ENCODE measurements around the gene TPM2. TPM values are rescaled to one million over a fixed set of nuclear protein-coding genes. Genes with fewer than 3 reads are reported as not detected.

TPM2 gene
- total RNA-seq, 2 experiments from 2014 or later, result 63.1 to 63.5 TPM

DNA sequence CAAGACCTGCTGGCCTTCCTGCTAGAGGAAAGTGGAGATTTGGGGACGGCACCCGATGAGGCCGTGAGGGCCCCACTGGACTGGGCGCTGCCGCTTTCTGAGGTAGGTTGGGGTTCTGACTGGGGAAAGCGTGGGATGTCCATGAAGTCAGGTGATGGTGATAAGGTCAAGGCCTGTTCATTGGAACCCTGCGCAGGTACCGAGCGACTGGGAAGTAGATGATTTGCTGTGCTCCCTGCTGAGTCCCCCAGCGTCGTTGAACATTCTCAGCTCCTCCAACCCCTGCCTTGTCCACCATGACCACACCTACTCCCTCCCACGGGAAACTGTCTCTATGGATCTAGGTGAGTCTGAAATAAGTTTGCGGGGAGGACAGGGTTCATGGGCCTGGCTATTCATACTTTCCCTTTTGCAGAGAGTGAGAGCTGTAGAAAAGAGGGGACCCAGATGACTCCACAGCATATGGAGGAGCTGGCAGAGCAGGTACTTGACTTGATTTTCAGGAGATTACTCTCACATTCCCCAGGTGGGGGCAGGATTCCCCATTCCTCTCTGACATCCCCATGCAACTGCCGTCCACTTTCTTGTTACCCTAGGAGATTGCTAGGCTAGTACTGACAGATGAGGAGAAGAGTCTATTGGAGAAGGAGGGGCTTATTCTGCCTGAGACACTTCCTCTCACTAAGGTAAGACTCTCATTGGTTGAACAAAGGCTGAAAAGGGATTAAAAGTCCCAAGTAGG lies 43.2 kb upstream of the TPM2 start:
- ChIA-PET CTCF (interaction anchor here (0.6 to 4.9 kb wide), 14 partner anchors 15 to 636 kb away, joined by 3 to 40 read pairs (median 6); partner anchors contain the start of genes CCDC107, GBA2, PIGO and RGP1), POLR2A (interaction anchor here (0.6 to 3.9 kb wide), 24 partner anchors 8 to 1086 kb away, joined by 3 to 84 read pairs (median 9); partner anchors contain the start of genes ARHGEF39, CCDC107, CLTA and GALT)
- intact Hi-C loops (cut with DNase I, micrococcal nuclease), result loop anchor here (1.0 to 10.0 kb wide), 13 partner anchors 16 to 1032 kb away; partner anchors contain the start of genes GBA2 (in 2 of the 2), RGP1 (in 2 of the 2), ATOSB (in 1 of the 2) and DNAJB5 (in 1 of the 2)
- Histone ChIP-seq H3K27me3 (ENCODE audit: control insufficient read depth in 1 of 2, insufficient read depth in 2 of 2, low read length in 2 of 2) (no peaks in the 10 kb centered on the region), H3K9me3 (ENCODE audit: control insufficient read depth in 1 of 2, insufficient read depth in 1 of 2, low read length in 2 of 2) (no peaks in the 10 kb centered on the region), H3K4me1 (ENCODE audit: insufficient read depth, low read length) (peaks cover 64% of the 10 kb centered on the region), H3K36me3 (ENCODE audit: insufficient read depth, low read length) (peaks cover 36% of the 10 kb centered on the region), H3K27ac (ENCODE audit: low read depth in 1 of 2, low read length in 2 of 2) (peak overlapping the region; percentile 89 to 95), H3K4me3 (ENCODE audit: low read length) (peak overlapping the region; percentile 91)
- Mint-ChIP-seq H3K27ac (no peak overlapping the region), H3K4me1 (ENCODE audit: low read depth) (peaks cover 22% of the 10 kb centered on the region), H3K9me3 (no peaks in the 10 kb centered on the region), H3K4me3 (peak overlapping the region; percentile 90), H3K36me3 (ENCODE audit: low read depth) (peaks cover 37% of the 10 kb centered on the region), H3K27me3 (no peaks in the 10 kb centered on the region)
- ATAC-seq (ENCODE audit: poor library complexity), result no peak
- peak in 4 of 14 experiments; percentile 10 to 54 (median 50) for DNase-seq
- no peak for TF ChIP-seq CTCF (IDR thresholded peaks at IDR 0.05)

- TF ChIP-seq CTCF (IDR thresholded peaks at IDR 0.05), result no peak
- Histone ChIP-seq H3K36me3 (ENCODE audit: insufficient read depth, low read length) (peaks cover 36% of the 10 kb centered on the region), H3K27me3 (ENCODE audit: control insufficient read depth in 1 of 2, insufficient read depth in 2 of 2, low read length in 2 of 2) (no peaks in the 10 kb centered on the region), H3K9me3 (ENCODE audit: control insufficient read depth in 1 of 2, insufficient read depth in 1 of 2, low read length in 2 of 2) (no peaks in the 10 kb centered on the region), H3K4me1 (ENCODE audit: insufficient read depth, low read length) (peaks cover 71% of the 10 kb centered on the region), H3K27ac (ENCODE audit: low read depth in 1 of 2, low read length in 2 of 2) (peak within 1 kb of the TSS; percentile 89 to 95), H3K4me3 (ENCODE audit: low read length) (peak within 1 kb of the TSS; percentile 91)
- DNase-seq, result peak; percentile 90 to 99 (median 96)
- Mint-ChIP-seq H3K9me3 (no peaks in the 10 kb centered on the region), H3K27ac (no peak within 1 kb of the TSS), H3K4me3 (peak within 1 kb of the TSS; percentile 90), H3K36me3 (ENCODE audit: low read depth) (peaks cover 30% of the 10 kb centered on the region), H3K4me1 (ENCODE audit: low read depth) (peaks cover 22% of the 10 kb centered on the region), H3K27me3 (no peaks in the 10 kb centered on the region)
- intact Hi-C loops (cut with DNase I, micrococcal nuclease), result loop anchor here (1.0 to 10.0 kb wide), 13 partner anchors 17 to 1033 kb away; partner anchors contain the start of genes GBA2 (in 2 of the 2), RGP1 (in 2 of the 2), ATOSB (in 1 of the 2) and DNAJB5 (in 1 of the 2)
- ChIA-PET CTCF (interaction anchor here (0.8 to 5.8 kb wide), 15 partner anchors 16 to 636 kb away, joined by 3 to 40 read pairs (median 6); partner anchors contain the start of genes CCDC107, GBA2, PIGO and RGP1), POLR2A (interaction anchor here (0.6 to 3.9 kb wide), 30 partner anchors 9 to 1086 kb away, joined by 3 to 84 read pairs (median 5); partner anchors contain the start of genes ARHGEF39, CCDC107, CLTA and GALT)
- peak; percentile 91 for ATAC-seq (ENCODE audit: poor library complexity)
Measured at GRCh38 chr9:35732185-35732799, 42.6 kb upstream of the TPM2 start, which contains the start of the genes CREB3 and TLN1. Gene CREB3, plus strand, starts transcription at chr9:35732666. Its CDS starts 107 bp downstream, at chr9:35732773. Gene TLN1, minus strand, starts transcription at chr9:35732195. Its CDS starts 6,501 bp downstream, at chr9:35725694.
